ENCODE data around the gene FOXP2.
"Not testable (repeated sequence)": the region's sequence is repeated elsewhere in the genome, so short reads cannot be mapped to it uniquely, and the experiment has no call there.

The FOXP2 gene

GRCh38 chr7:114504586-114504985, 90.0 kb downstream of the FOXP2 start:
- no peak for DNase-seq

DNA sequence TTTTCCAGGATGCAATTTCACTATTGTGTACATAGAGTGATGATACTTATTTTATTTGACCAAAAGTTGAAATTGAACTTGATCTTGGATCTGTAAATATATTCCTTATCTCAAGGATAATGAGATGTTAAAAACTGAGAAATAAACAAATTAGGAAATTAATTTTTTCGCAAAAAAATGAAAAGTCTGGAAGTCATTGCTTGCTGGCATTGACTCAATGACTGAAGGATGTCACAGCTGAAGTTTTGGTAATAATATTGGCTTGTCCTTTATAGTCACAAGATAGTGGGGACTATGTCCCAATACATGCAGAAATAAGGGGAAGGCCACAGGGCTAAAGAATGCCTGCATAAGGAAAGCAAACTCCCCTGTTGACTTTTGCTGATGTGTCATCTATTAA, 92.8 kb downstream of the FOXP2 start:
- no peak for DNase-seq

GRCh38 chr7:114508086-114508485, 93.5 kb downstream of the FOXP2 start:
- no peak for DNase-seq

- not testable (repeated sequence) for DNase-seq
These were observed 96.2 kb downstream of the FOXP2 start for GRCh38 chr7:114510824-114511223.

DNA sequence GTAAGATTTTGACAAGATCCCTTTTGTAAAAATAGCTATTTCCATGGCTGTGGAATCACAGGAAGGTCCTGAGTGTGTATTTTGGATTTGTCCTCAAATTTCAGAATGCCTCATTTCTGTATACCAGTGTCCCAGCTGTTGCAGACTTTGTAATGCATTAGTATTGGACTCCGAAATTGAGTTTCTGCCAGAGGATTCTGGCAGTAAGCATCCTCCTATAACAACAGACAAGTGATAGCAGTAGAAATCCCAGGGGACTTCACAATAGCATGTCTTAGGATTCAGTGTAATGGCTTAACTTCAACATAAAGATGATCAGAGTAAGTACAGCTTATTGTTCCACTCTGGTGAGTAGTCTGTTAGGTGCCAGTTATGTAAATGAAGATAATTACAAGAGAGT, 104.6 kb downstream of the FOXP2 start:
- DNase-seq: no peak

GRCh38 chr7:114522081-114522480, 107.5 kb downstream of the FOXP2 start:
- DNase-seq: no peak

DNA sequence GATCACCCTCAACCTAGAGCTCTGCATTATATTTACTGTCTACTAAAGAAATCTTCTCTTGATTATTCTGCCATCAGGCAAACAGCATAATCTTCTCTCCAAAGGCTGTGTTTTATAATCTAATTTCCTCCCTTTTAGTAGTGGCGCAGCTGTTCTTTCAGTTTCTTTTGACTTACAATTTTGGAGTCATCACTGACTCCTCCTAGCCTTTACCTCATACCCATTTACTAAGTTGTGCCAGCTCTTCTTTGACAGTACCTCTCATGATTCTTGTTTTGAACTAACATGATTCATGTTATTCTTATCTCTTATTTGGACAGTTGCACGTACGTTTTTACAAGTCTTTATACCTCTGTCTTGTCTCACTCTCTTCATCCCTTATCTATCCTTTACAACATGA, 113.0 kb downstream of the FOXP2 start:
- DNase-seq: no peak

- DNase-seq: peak; percentile 5
These were observed 115.5 kb downstream of the FOXP2 start for GRCh38 chr7:114530057-114530611.

GRCh38 chr7:114531326-114531725, 116.7 kb downstream of the FOXP2 start:
- DNase-seq: no peak

DNA sequence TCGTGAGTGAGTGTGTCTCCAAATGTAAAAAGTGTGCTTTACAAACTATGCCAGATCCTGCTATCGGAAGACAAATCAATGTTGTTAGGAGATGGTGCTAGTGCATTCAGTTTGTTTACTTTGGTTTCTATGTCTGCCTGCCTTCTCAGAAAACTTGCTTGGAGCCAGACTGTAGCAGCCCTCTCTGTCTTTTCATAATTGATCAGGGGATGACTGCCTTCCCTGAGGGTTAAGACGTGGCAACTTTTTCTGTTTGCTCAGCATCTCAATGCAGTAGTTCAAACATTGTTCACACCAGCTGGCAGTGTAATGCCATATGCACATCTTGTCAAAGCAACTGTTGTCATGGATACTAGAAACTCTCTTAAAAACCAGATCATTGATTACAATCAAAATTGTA, 118.5 kb downstream of the FOXP2 start:
- DNase-seq: no peak

- no peak for DNase-seq
These were observed 120.3 kb downstream of the FOXP2 start for GRCh38 chr7:114534953-114535352.

GRCh38 chr7:114539575-114539974, 125.0 kb downstream of the FOXP2 start:
- no peak for DNase-seq

DNA sequence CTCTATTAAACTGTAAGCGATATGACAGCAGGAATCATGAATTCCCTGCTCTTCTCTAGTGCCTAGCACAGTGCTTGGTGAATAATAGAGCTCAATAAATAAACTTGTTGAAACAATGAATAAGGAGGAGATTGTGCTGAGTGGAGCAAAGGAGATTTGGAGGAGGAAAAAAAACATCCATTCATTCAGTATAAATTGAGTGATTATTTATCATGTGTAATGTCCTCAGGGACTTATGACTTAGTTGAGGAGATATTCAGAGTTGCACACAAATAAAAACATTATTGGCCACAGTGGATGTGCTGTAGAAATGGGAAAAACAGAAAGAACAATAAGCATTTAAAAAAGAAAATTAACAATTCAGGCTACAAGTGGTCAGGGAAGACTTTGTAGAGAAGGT, 125.7 kb downstream of the FOXP2 start:
- no peak for DNase-seq

DNA sequence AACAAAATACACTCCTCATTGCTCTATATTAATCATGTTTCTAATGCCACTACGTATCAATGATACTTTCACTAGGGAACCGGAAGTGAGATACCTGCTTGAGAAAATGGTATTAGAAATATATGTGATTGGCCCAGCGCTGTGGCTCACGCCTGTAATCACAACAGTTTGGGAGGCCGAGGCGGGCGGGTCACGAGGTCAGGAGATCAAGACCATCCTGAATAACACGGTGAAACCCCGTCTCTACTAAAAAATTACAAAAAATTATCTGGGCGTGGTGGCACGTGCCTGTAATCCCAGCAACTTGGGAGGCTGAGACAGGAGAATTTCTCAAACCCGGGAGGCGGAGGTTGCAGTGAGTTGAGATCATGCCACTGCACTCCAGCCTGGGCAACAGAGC, 132.7 kb downstream of the FOXP2 start:
- not testable (repeated sequence) for DNase-seq

DNA sequence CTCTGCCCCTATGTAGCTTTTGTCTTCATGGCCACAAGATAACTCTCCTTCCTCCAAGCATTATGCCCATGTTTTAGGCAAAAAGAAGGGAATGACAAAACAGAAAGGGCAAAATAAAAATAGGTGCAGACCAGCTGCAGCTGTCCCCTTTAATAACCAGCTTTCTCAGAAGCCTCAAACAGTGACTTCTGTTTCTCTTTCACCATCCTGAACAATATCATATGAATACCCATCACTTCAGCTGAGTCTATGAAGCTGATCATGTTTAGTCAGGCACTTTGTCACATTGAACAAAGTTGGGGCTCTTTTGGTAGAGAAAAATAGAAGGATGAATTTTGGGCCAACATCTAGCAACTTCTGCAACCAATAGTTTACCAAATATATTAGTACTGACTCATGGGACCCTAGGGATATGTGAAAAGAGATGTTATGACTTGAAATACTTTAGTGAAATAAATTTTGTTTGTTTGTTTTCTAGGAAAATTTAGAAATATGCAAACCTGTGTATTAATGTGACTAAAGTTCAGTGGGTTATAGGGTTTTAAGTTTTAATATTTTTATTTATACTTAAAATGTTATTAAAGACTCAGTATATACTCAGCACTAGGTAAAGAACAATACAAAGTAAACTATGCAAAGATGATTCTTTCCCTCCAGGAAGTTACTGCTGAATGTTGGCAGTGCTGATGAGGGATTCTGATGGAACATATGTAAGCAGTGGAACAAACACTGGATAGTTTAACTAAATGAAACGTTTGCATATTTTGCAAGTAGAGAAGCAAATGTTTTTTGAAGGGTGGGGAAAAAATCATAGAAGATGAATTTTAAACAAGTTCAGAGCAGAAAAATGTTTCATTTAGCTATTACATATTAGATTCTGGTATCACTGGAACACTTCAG, 133.7 kb downstream of the FOXP2 start:
- DNase-seq: no peak

GRCh38 chr7:114554781-114555537, 140.3 kb downstream of the FOXP2 start:
- no peak for DNase-seq

- DNase-seq: no peak
These were observed 152.8 kb downstream of the FOXP2 start for GRCh38 chr7:114567416-114567815.

DNA sequence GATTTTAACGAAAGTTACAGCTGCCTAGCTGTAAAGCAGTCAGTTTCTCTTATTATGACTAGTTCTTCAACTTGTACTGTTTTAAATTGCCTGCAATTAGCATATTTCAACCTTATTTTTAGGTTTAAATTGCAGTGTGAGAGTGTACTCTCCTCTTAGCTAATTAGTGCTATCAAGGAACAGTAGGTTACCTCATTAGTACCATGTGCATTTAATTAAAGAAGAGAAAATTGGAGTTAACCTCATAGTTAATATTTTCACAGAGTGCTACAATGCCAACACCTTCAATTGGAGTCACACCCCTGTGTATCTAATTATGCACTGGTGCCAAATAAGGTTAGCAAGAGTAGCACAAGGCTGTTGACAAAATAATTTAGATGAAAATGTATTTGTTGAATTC, 154.6 kb downstream of the FOXP2 start:
- no peak for DNase-seq

DNA sequence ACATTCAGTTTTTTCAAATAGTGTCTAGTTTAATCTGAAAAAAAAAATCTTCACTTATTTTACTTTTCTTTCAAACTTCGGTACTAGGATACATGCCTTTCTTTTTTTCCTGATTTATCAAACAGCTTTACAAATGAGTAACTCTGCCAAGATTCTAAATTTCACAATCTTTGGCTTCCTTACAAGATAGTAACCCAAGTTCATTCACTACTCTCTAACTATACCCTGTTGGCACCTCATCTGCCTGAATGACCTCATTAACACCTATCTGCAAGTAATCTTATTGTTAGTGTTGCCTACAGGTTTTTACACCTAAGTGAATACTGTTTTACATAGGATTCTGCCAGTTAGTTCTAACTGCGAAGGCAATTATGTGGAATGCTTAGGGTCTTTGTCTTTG, 159.8 kb downstream of the FOXP2 start:
- no peak for DNase-seq

- no peak for DNase-seq
These were observed 160.5 kb downstream of the FOXP2 start for GRCh38 chr7:114575098-114575497.

GRCh38 chr7:114580963-114581362, 166.3 kb downstream of the FOXP2 start:
- DNase-seq: not testable (repeated sequence)

- no peak for DNase-seq
These were observed 173.9 kb downstream of the FOXP2 start for GRCh38 chr7:114588506-114588905.

GRCh38 chr7:114589436-114589835, 174.8 kb downstream of the FOXP2 start:
- no peak for DNase-seq
